ENCODE data around the gene SPAG17. TPM values are rescaled to one million over a fixed set of nuclear protein-coding genes. Genes with fewer than 3 reads are reported as not detected.

SPAG17 gene
- total and polyA plus RNA-seq, 2 of the 4 experiments (the other 2 are of a cell fraction) = 0.10 TPM; not detected in 1

DNA sequence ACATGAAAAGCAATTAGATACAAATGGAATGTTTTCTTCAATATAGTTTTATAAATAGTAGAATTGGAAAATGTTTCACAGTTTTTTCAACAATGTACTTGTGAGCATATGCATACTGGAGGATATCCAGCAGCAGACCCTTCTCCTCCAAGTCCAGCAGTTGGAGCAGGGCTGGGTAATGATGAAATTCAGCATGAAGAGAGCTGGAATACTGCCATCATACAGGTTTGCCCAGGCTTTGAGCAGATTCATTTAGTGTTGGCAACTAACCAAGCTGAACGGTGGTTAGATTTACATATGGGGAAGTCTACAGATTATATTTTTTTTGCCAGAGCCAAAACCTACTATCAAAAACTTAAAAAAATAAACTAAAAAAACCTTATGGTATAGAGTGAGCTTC is 217.1 kb downstream of the SPAG17 start:
- Histone ChIP-seq H2AK5ac (ENCODE audit: low read depth, low read length) (no peak overlapping the region), H3K27me3 (ENCODE audit: control insufficient read depth, insufficient read depth, low read length) (no peaks in the 10 kb centered on the region; the same call in 1 of the 2 replicates), H2BK120ac (ENCODE audit: low read depth, low read length) (no peak overlapping the region), H2BK20ac (ENCODE audit: low read depth, low read length) (no peak overlapping the region), H4K5ac (ENCODE audit: low read depth, low read length) (no peak overlapping the region), H3K79me1 (ENCODE audit: low read depth in 1 of 2, low read length in 2 of 2) (no peaks in the 10 kb centered on the region), H2AFZ (replicated peaks; ENCODE audit: low read length, poor library complexity) (no peak overlapping the region), H3K9ac (ENCODE audit: low read depth, low read length) (no peak overlapping the region), H4K91ac (ENCODE audit: insufficient read depth, low read depth, low read length) (no peak overlapping the region), H2AK9ac (replicated peaks; ENCODE audit: low read depth, low read length, poor library complexity) (no peak overlapping the region), H4K20me1 (ENCODE audit: insufficient read depth, low read length) (no peaks in the 10 kb centered on the region), H3K4ac (ENCODE audit: low read depth, low read length) (no peak overlapping the region), H3K4me3 (ENCODE audit: insufficient read depth, low read depth, low read length) (no peak overlapping the region), H3K56ac (ENCODE audit: extremely low read depth, insufficient read depth, low read length) (no peak overlapping the region), H3K36me3 (ENCODE audit: control insufficient read depth, insufficient read depth, low read length) (peaks cover 1% of the 10 kb centered on the region; the same call in 1 of the 2 replicates), H3K27ac (ENCODE audit: insufficient read depth, low read length) (no peak overlapping the region; the same call in 1 of the 2 replicates), H3K4me2 (ENCODE audit: low read depth, low read length) (no peak overlapping the region; the same call in 1 of the 2 replicates), H3K18ac (ENCODE audit: low read depth, low read length) (no peak overlapping the region), H2BK5ac (ENCODE audit: low read depth, low read length, poor library complexity, severe bottlenecking) (no peak overlapping the region), H3K4me1 (ENCODE audit: control insufficient read depth, insufficient read depth, low read length) (no peaks in the 10 kb centered on the region), H3K14ac (replicated peaks; ENCODE audit: low read depth, low read length) (no peak overlapping the region), H2BK15ac (ENCODE audit: low read depth, low read length) (no peak overlapping the region), H3K9me1 (ENCODE audit: insufficient read depth, low read length) (peaks cover 3% of the 10 kb centered on the region; the same call in 1 of the 2 replicates), H3K23ac (ENCODE audit: low read depth, low read length) (no peak overlapping the region), H3K9me3 (ENCODE audit: control insufficient read depth, insufficient read depth, low read length) (no peaks in the 10 kb centered on the region), H4K8ac (ENCODE audit: low read depth in 2 of 2, low read length in 2 of 2) (no peak overlapping the region)
- no TSS peak for BruUV-seq (replicated peaks)
- peak; percentile 14; the same call in 1 of the 2 replicates for ATAC-seq (ENCODE audit: low read depth)
- WGBS, 2 experiments (ENCODE audit: extremely low coverage in 2 of 2, insufficient read length in 1 of 2) = no CpG with 5 or more reads among the region's 1 CpG
- ChIA-PET CTCF (interaction anchor here (0.7 to 0.9 kb wide), 3 partner anchors 11 to 25 kb away, joined by 3 to 5 read pairs (median 4); no protein-coding TSS in a partner anchor), POLR2A (ENCODE audit: unreplicated experiment) (no interaction called here)
- DNase-seq = peak; percentile 15
- in situ Hi-C loops (cut with MboI; ENCODE audit: low sequenced_read_pairs) = no loop called here
- dilution Hi-C loops (cut with HindIII; ENCODE audit: low sequenced_read_pairs, unreplicated experiment) = no loop called here
- TF ChIP-seq FOS (IDR thresholded peaks at IDR 0.05; ENCODE audit: low read depth, low read length) (no peak), USF2 (IDR thresholded peaks at IDR 0.05; ENCODE audit: low read depth, low read length) (no peak), CHD1 (IDR thresholded peaks at IDR 0.05; ENCODE audit: low read depth, low read length) (no peak), MAZ (IDR thresholded peaks at IDR 0.05; ENCODE audit: borderline replicate concordance, low read depth, low read length) (no peak), SMC3 (IDR thresholded peaks at IDR 0.05; ENCODE audit: low read depth, low read length) (no peak), RFX5 (IDR thresholded peaks at IDR 0.05; ENCODE audit: low read depth, low read length) (no peak)
- intact Hi-C loops (cut with micrococcal nuclease) = loop anchor here (1.0 to 5.0 kb wide), 2 partner anchors 179 to 1399 kb away; no protein-coding TSS in a partner anchor

Measured in IMR-90 (cell line).